PC-3 (cell line): ENCODE results near the gene SLC38A8. TPM values are rescaled to one million over a fixed set of nuclear protein-coding genes. Genes with fewer than 3 reads are reported as not detected.

ENCODE experiments used
- ATAC-seq: fragments of 200-7000 bp; cut with Tn5 transposase; 2 replicates; pipeline ENCODE4 v1.9.1; 2020; ENCODE audit warnings: mild to moderate bottlenecking, moderate library complexity
- BruUV-seq: library from RNA; stranded (reverse); fragments of 400-500 nt; replicated peaks from 2 replicates; lab custom pipeline; 2021; lab: Mats Ljungman, UMichigan
- CTCF ChIA-PET: fragments of 300-600 bp; sonication (Branson Sonifier 250); formaldehyde crosslinking; loops from one replicate; lab custom pipeline; 2022; ENCODE audit warnings: antibody characterized with exemption; lab: Charles Lee
- POLR2A ChIA-PET: fragments of 300-600 bp; sonication (Branson Sonifier 250); formaldehyde crosslinking; loops from one replicate; lab custom pipeline; 2022; ENCODE audit warnings: antibody characterized with exemption; ENCODE audit not compliant: unreplicated experiment; lab: Charles Lee
- DNase-seq: peaks from one replicate; pipeline ENCODE4 v3.0.0-alpha.2; 2015
- H2AFZ ChIP-seq: fragments of 300-600 bp; sonication (generic); 2 replicates; pipeline ENCODE4 v1.6.0; 2016; ENCODE audit warnings: antibody characterized with exemption, low read length
- H3F3A ChIP-seq: fragments of 300-600 bp; sonication (generic); one replicate; pipeline ENCODE4 v1.6.0; 2017; ENCODE audit warnings: antibody characterized with exemption, low read length, control low read depth, mild to moderate bottlenecking; ENCODE audit not compliant: unreplicated experiment
- H3K27ac ChIP-seq: fragments of 300-600 bp; sonication (generic); 2 replicates; pipeline ENCODE4 v1.5.1; 2016; ENCODE audit warnings: mild to moderate bottlenecking, low read length
- H3K27me3 ChIP-seq: fragments of 300-600 bp; sonication (generic); 2 replicates; pipeline ENCODE4 v1.6.1; 2016; ENCODE audit warnings: low read length, mixed read lengths
- H3K36me3 ChIP-seq: fragments of 300-600 bp; sonication (generic); 2 replicates; pipeline ENCODE4 v1.6.1; 2016; ENCODE audit warnings: low read depth, mixed run types, low read length, mixed read lengths
- H3K4me1 ChIP-seq: fragments of 300-600 bp; sonication (generic); 2 replicates; pipeline ENCODE4 v1.5.1; 2016; ENCODE audit warnings: low read length; ENCODE audit not compliant: insufficient read depth
- H3K4me2 ChIP-seq: fragments of 300-600 bp; sonication (generic); 2 replicates; pipeline ENCODE4 v1.6.0; 2016; ENCODE audit warnings: low read length
- H3K4me3 ChIP-seq: fragments of 300-600 bp; sonication (generic); 2 replicates; pipeline ENCODE4 v1.5.1; 2016; ENCODE audit warnings: mild to moderate bottlenecking, low read length, mixed read lengths
- H3K79me2 ChIP-seq: fragments of 300-600 bp; sonication (generic); 2 replicates; pipeline ENCODE4 v1.6.1; 2017; ENCODE audit warnings: low read length, mixed read lengths
- H3K9ac ChIP-seq: fragments of 300-600 bp; sonication (generic); 2 replicates; pipeline ENCODE4 v1.6.0; 2016; ENCODE audit warnings: mild to moderate bottlenecking, low read length
- H3K9me2 ChIP-seq: fragments of 300-600 bp; sonication (generic); replicated peaks from 2 replicates; pipeline ENCODE4 v1.6.1; 2016; ENCODE audit warnings: mixed run types, low read length, mixed read lengths
- H3K9me3 ChIP-seq: fragments of 300-600 bp; sonication (generic); 2 replicates; pipeline ENCODE4 v1.6.1; 2016; ENCODE audit warnings: low read length, mixed read lengths
- H4K20me1 ChIP-seq: fragments of 300-600 bp; sonication (generic); 2 replicates; pipeline ENCODE4 v1.6.1; 2016; ENCODE audit warnings: low read length, mixed read lengths
- CTCF ChIP-seq: fragments of 300-600 bp; sonication (generic); conservative IDR thresholded peaks from 2 replicates; pipeline ENCODE4 v1.5.1; 2017; ENCODE audit warnings: antibody characterized with exemption, low read depth, mild to moderate bottlenecking, low read length
- EZH2 ChIP-seq: fragments of 300-600 bp; sonication (generic); IDR thresholded peaks from one replicate; pipeline ENCODE4 v1.6.1; 2017; ENCODE audit warnings: antibody characterized with exemption, mild to moderate bottlenecking, low read length; ENCODE audit not compliant: unreplicated experiment
- EZH2phosphoT487 ChIP-seq: fragments of 300-600 bp; sonication (generic); IDR thresholded peaks from 2 replicates; pipeline ENCODE4 v1.6.1; 2018; ENCODE audit warnings: mild to moderate bottlenecking, antibody characterized with exemption, low read length, borderline replicate concordance
- intact Hi-C: fragments of 100-400 bp; cut with micrococcal nuclease; formaldehyde crosslinking; loops from 2 replicates; pipeline ENCODE4 v1.9.0; 2023
- total RNA-seq: library from RNA; depleted of rRNA; stranded (reverse); fragments of >200 nt; gene quantifications from 2 replicates; pipeline ENCODE4 v1.2.3, GENCODE V29; 2014

Gene SLC38A8
- total RNA-seq, 1 experiment from 2014 or later = not detected

DNA sequence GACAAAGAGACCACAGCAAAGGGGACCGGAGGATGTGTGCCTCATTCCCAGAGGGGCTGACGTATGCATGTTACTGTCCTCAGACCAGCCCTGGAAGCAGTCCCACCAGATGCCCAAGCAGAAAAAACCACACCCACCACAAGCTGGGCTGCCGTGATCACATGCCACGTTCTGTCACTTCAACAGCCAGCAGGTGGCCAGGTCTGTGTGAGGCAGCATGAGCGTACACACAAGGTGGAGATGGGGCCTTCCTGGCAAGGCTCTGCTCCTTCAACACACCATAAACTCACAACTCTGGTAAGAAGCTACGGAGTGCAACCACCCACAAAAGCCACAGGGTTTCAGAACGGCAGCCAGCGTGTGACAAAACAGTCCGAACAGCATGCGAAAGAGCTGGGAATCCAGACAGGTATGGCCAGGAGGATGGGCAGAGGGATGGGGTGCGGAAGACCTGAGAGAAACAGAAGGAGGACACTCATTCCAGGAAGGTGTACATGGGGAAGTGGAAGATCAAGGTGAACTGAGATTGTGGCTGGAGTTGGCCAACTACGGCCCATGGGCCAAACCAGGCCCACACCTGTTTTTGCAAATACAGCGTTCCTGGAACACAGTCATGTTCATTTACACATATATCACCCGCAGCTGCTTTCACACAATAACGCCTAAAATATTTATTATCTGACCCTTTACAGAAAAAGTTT lies 46.2 kb upstream of the SLC38A8 start:
- Histone ChIP-seq H3K27ac (no peak overlapping the region), H3K9me2 (no peaks in the 10 kb centered on the region), H3K4me3 (no peak overlapping the region), H3K36me3 (peaks cover 18% of the 10 kb centered on the region), H3K79me2 (no peaks in the 10 kb centered on the region), H3K27me3 (no peaks in the 10 kb centered on the region), H3K9ac (no peak overlapping the region), H2AFZ (no peak overlapping the region), H4K20me1 (0 out of 2 replicates have a peak, but pooled peaks cover 3% of the 10 kb centered on the region), H3K4me1 (no peaks in the 10 kb centered on the region), H3F3A (no peaks in the 10 kb centered on the region), H3K9me3 (no peaks in the 10 kb centered on the region), H3K4me2 (no peak overlapping the region)
- DNase-seq (peak; percentile 8), ATAC-seq (peak; percentile 42; the same call in 1 of the 2 replicates)
- intact Hi-C loops = no loop called here
- BruUV-seq = no TSS peak
- CTCF ChIA-PET = no interaction called here
- 0 out of 2 replicates have a peak, but pooled peaks have one; percentile 19 for TF ChIP-seq CTCF
- no peak for TF ChIP-seq EZH2phosphoT487
- TF ChIP-seq EZH2 = no peak
- POLR2A ChIA-PET = no interaction called here

DNA sequence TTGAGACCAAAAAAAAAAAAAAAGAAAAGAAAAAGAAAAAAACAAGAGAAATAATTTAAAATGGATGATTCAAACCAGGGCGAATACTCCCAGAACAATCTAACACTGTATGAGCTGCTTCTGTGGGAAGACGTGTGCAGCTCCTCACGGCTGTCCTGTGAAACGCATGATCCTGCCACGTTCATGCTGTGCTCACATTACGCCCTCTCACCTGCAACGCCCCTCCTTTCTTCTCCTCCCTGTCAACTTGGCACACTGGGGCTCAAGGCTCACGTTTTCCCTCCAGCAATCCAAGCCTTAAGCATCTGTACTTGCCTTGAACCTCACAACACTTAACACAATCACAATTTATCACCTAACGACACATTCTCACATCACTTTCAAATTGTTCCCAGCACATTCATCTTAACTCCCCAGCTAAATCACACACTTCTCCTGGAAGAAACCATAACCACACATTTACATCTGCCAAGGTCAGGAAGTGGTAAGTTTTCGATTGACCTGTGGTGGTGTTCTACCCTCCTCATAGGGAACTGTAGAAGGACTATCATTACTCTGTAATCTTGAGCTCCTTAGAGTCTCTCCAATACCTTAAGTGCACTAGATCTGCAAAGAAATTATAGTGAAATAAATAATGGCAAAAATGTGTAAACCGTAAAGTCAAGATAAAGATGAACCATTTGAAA lies 45.0 kb upstream of the SLC38A8 start:
- Histone ChIP-seq H4K20me1 (0 out of 2 replicates have a peak, but pooled peaks cover 3% of the 10 kb centered on the region), H3K79me2 (no peaks in the 10 kb centered on the region), H3K27me3 (no peaks in the 10 kb centered on the region), H3F3A (no peaks in the 10 kb centered on the region), H3K4me1 (no peaks in the 10 kb centered on the region), H3K4me3 (no peak overlapping the region), H3K36me3 (peaks cover 16% of the 10 kb centered on the region), H3K9me3 (no peaks in the 10 kb centered on the region), H3K9me2 (no peaks in the 10 kb centered on the region), H3K27ac (no peak overlapping the region), H2AFZ (no peak overlapping the region), H3K9ac (no peak overlapping the region), H3K4me2 (no peak overlapping the region)
- ATAC-seq (no peak), DNase-seq (no peak)
- POLR2A ChIA-PET = no interaction called here
- TF ChIP-seq EZH2 (no peak), CTCF (no peak), EZH2phosphoT487 (no peak)
- BruUV-seq = no TSS peak
- CTCF ChIA-PET = interaction anchor here (0.6 kb wide), 1 partner anchor 160 kb away, joined by 3 read pairs; no protein-coding TSS in a partner anchor
- intact Hi-C loops = no loop called here

DNA sequence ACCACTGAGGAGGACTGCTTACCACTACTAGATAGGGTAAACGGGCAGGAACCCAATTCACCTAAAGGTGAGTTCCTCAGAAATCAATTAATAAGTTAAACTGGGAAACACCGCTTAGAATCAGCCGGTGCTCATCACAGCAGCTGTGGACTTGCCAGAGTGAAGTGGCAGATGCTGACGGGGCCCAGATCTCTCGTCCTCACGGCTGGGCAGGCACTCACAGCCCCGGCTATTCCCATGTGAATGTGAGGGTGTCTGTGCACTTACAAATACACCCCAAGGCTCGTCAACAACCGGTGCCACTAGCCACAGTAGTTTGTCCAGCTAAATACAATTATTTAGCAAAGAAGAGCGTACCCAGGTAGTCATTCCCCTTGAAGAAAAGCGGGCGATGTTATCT lies 44.4 kb upstream of the SLC38A8 start:
- TF ChIP-seq CTCF = no peak
- TF ChIP-seq EZH2 = no peak
- TF ChIP-seq EZH2phosphoT487 = no peak
- no peaks in the 10 kb centered on the region for H3K9me3 ChIP-seq
- H3K4me2 ChIP-seq = no peak overlapping the region
- H3K36me3 ChIP-seq = peaks cover 16% of the 10 kb centered on the region
- H3K9me2 ChIP-seq = no peaks in the 10 kb centered on the region
- intact Hi-C loops = no loop called here
- no peaks in the 10 kb centered on the region for H3F3A ChIP-seq
- no peaks in the 10 kb centered on the region for H3K4me1 ChIP-seq
- no peak overlapping the region for H3K27ac ChIP-seq
- no TSS peak for BruUV-seq
- ChIA-PET CTCF (no interaction called here), POLR2A (no interaction called here)
- ATAC-seq (no peak), DNase-seq (no peak)
- H3K4me3 ChIP-seq = no peak overlapping the region
- no peaks in the 10 kb centered on the region for H3K79me2 ChIP-seq
- no peaks in the 10 kb centered on the region for H3K27me3 ChIP-seq
- 0 out of 2 replicates have a peak, but pooled peaks cover 3% of the 10 kb centered on the region for H4K20me1 ChIP-seq
- no peak overlapping the region for H2AFZ ChIP-seq
- H3K9ac ChIP-seq = no peak overlapping the region
